ENCODE measurements around the gene WNT5B. TPM values are rescaled to one million over a fixed set of nuclear protein-coding genes. Genes with fewer than 3 reads are reported as not detected.

Gene WNT5B
- total and polyA plus RNA-seq, 9 donors: 3.1 to 20.3 (median 8.5) TPM

DNA sequence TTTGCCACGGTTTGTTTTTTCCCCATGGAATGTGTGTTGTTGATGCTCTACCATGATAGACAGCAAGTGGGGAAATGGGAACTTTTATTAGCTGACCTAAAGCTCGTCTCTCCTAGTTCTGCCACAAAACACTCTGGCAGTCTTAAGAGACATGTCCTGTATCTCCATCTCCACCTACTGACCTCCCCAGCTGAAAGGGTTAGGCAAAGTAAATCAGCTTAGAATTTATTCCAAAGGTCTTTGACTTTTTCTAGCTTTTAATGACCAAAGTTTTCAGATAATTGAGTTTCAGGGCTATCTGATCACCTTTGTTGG lies 52.4 kb downstream of the WNT5B start:
- Histone ChIP-seq H3K9me3 (no peaks in the 10 kb centered on the region), H3K27ac (no peak overlapping the region), H3K27me3 (no peaks in the 10 kb centered on the region), H3K4me1 (ENCODE audit: insufficient read depth) (no peaks in the 10 kb centered on the region), H3K36me3 (no peaks in the 10 kb centered on the region), H3K4me3 (no peak overlapping the region)
- DNase-seq: no peak
- intact Hi-C loops (cut with DNase I): no loop called here
- TF ChIP-seq, protein P1, sequence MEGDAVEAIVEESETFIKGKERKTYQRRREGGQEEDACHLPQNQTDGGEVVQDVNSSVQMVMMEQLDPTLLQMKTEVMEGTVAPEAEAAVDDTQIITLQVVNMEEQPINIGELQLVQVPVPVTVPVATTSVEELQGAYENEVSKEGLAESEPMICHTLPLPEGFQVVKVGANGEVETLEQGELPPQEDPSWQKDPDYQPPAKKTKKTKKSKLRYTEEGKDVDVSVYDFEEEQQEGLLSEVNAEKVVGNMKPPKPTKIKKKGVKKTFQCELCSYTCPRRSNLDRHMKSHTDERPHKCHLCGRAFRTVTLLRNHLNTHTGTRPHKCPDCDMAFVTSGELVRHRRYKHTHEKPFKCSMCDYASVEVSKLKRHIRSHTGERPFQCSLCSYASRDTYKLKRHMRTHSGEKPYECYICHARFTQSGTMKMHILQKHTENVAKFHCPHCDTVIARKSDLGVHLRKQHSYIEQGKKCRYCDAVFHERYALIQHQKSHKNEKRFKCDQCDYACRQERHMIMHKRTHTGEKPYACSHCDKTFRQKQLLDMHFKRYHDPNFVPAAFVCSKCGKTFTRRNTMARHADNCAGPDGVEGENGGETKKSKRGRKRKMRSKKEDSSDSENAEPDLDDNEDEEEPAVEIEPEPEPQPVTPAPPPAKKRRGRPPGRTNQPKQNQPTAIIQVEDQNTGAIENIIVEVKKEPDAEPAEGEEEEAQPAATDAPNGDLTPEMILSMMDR (IDR thresholded peaks at IDR 0.05): no peak
- TF ChIP-seq EP300 (IDR thresholded peaks at IDR 0.05) (no peak), POLR2A (IDR thresholded peaks at IDR 0.05) (no peak)
- WGBS, 3 donors: 15 to 27% (median 18%) methylated on average over 2 of the region's 2 CpGs

DNA sequence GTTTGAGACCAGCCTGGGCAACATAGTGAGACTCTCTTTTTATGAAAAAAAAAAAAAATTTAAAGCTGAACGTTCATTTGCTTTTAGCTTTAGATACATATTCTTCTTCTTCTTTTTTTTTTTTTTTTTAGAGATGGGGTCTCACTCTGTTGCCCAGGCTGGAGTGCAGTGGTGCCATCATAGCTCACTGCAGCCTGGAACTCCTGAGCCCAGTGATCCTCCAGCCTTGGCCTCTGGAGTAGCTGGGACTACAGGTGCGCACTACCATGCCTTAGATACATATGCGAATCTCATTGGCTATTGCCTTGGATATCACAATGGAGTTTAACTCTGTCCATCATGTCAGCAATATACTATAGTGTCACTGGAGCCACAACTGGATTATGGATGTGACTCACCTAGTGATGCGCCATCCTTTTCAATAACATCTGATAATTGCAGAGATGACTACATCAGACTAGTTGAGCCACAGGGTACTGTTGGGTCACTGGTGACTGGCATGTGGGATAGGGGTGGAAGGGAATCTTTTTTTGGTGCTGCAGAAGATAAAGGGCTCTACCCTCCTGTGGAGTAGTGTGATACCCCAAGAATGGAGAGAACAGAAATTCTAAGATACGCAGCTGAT lies 59.2 kb downstream of the WNT5B start:
- H3K27me3 ChIP-seq: no peaks in the 10 kb centered on the region
- H3K36me3 ChIP-seq: no peaks in the 10 kb centered on the region
- WGBS, 3 donors: 90 to 95% (median 91%) methylated on average over 5 of the region's 5 CpGs
- no peak overlapping the region for H3K4me3 ChIP-seq
- DNase-seq: no peak
- intact Hi-C loops (cut with DNase I): no loop called here
- H3K4me1 ChIP-seq (ENCODE audit: insufficient read depth): no peaks in the 10 kb centered on the region
- H3K27ac ChIP-seq: no peak overlapping the region
- H3K9me3 ChIP-seq: no peaks in the 10 kb centered on the region
- TF ChIP-seq, protein P1 (IDR thresholded peaks at IDR 0.05): no peak
- TF ChIP-seq POLR2A (IDR thresholded peaks at IDR 0.05): no peak
- no peak for TF ChIP-seq EP300 (IDR thresholded peaks at IDR 0.05)

DNA sequence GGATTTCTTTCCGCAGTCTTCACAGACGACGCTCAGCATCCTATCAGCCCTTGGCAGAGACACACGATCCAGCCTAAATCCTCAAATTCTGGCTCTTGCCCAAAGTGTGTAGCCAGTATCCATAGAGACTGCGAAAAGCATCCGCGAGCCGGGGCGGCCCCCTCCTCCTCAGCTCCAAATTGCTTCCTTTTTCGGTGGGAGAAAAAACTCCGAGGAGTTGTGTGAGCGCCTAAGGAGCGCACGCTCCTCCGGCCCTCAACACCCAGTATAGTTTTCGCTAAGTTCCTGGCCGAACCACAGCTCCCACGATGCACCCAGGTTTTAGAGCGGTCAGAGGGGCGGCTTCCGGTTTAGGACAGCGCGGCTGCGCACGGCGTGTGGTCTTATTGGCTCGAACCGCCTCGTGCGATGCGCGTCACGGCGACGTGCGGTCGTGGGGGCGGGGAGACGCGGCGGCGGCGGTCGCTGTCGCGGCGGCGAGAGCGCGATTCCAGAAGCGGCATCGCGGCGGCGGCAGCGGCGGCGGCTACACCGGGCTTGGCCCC lies 61.6 kb downstream of the WNT5B start, which contains the start of gene ADIPOR2:
ADIPOR2 (plus strand) TSS at position 493 of the 545 bp plus-strand sequence. CDS start 63,274 bp downstream, outside the sequence.
- no peaks in the 10 kb centered on the region for H3K4me1 ChIP-seq (ENCODE audit: insufficient read depth)
- no peak for TF ChIP-seq EP300 (IDR thresholded peaks at IDR 0.05)
- TF ChIP-seq POLR2A (IDR thresholded peaks at IDR 0.05): peak; percentile 78
- TF ChIP-seq, protein P1 (IDR thresholded peaks at IDR 0.05): no peak
- intact Hi-C loops (cut with DNase I): no loop called here
- H3K36me3 ChIP-seq: no peaks in the 10 kb centered on the region
- H3K4me3 ChIP-seq: peak within 1 kb of the TSS; percentile 100
- peak within 1 kb of the TSS; percentile 58 to 77 for H3K27ac ChIP-seq
- WGBS, 3 donors: 0 to 1% (median 0%) methylated on average over 56 to 59 of the region's 59 CpGs
- H3K9me3 ChIP-seq: no peaks in the 10 kb centered on the region
- H3K27me3 ChIP-seq: no peaks in the 10 kb centered on the region
- DNase-seq: peak; percentile 94 to 96 (median 94)

DNA sequence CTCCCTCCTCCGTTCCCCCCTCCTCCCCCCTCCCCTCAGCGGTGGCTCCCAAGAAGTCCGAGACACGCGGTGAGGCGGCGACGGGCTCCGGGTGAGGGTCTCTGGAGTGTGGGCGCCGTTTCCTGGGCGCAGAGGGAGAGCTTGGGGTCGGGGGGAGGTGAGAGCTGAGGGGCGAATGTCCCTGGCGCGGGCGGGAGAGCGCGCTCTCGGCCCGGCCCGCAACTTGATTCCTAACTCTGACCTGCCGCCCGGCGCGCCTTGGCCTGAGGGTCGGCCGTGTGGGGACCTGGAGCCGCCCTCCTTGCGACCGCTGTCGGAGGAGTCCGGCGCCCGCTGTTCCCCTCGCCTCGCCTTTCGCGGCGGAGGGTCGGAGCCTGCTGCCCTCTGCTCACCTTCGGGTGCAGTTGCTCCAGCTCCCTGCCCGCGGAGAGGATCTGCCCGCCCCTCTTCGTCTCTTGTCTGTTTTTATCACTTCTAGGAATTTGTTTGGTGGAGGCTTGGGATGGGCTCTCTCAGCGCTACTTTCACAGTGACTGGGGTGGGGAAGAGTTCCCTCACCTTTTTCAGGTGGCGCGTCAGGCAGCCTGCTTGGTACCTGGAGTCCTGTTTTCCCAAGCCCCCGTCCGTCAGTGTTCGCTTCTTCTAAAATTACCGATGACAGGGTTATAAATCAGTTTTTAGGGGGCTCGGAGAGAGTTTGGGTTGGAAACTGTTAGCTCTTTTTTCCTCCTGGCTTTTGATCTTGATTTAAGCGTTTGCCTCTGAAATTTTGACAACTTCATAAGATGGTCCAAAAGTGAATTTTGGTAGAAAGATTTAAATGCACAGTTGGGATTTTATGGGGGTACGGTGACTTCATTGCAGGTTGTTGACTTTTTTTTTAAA lies 62.3 kb downstream of the WNT5B start:
- WGBS, 3 donors: 1% methylated on average over 45 to 56 of the region's 56 CpGs
- H3K4me3 ChIP-seq: peak overlapping the region; percentile 100
- H3K36me3 ChIP-seq: no peaks in the 10 kb centered on the region
- no peak for TF ChIP-seq EP300 (IDR thresholded peaks at IDR 0.05)
- TF ChIP-seq POLR2A (IDR thresholded peaks at IDR 0.05): no peak
- TF ChIP-seq, protein P1 (IDR thresholded peaks at IDR 0.05): no peak
- no peaks in the 10 kb centered on the region for H3K27me3 ChIP-seq
- peak in 1 of 5 donors; percentile 48 for DNase-seq
- intact Hi-C loops (cut with DNase I): no loop called here
- H3K27ac ChIP-seq: peak overlapping the region; percentile 58 to 77
- no peaks in the 10 kb centered on the region for H3K9me3 ChIP-seq
- peaks cover 4% of the 10 kb centered on the region for H3K4me1 ChIP-seq (ENCODE audit: insufficient read depth)

Data from ovary (tissue), 9 donors.